Heart left ventricle (tissue), 13 donors: Measurements from ENCODE around the gene UEVLD.

Source experiments
- POLR2A ChIP-seq, 2 donors: fragments of 450-650 bp; IDR thresholded peaks; one replicate each; pipeline ENCODE4 v1.6.1; 2017; ENCODE audit warnings: antibody characterized with exemption in 2 of 2, mild to moderate bottlenecking in 2 of 2, moderate library complexity in 2 of 2
- TF ChIP-seq, protein P1 (sequence below), 12 donors: fragments of 200-600 bp; sonication (generic) in 4 of 12; IDR thresholded peaks; one replicate each; pipeline versions ENCODE4 v1.5.0 to v1.8.0; 2018 to 2022; ENCODE audit warnings: antibody characterized with exemption in 12 of 12, mild to moderate bottlenecking in 5 of 12
- donor health status: ischemic (EF 13 %, LVEDD 7.1; RV severe dilation, severe dysfunction).
- donor health status: DM: no; HTN: yes; CAD: no.
- donor health status: DM: no; HTN: no; CAD: no.
- donor health status: ischemic (EF 25% LVEDD 6.9; RV normal size, moderate dysfunction).
- donor health status: ischemic (EF 25% LVEDD 5.7; RV mildly dilated, moderate dysfunction).
- donor health status: ischemic (EF 35%, LVEDD 5.7; RV mildly dilated, moderate dysfunction).
- donor health status: nonischemic (EF 11% LVEDD 7.7; RV severe dilation, severe dysfunction).
- donor health status: DM: yes; HTN: yes; CAD: no.
- donor health status: PGD.
- donor health status: ischemic (EF 29% LVEDD 5.4; RV normal size, mild dysfunction).
- donor health status: nonischemic (EF 23%, LVEDD 6.1; RV moderate dilation, normal function).

- TF ChIP-seq, protein P1, sequence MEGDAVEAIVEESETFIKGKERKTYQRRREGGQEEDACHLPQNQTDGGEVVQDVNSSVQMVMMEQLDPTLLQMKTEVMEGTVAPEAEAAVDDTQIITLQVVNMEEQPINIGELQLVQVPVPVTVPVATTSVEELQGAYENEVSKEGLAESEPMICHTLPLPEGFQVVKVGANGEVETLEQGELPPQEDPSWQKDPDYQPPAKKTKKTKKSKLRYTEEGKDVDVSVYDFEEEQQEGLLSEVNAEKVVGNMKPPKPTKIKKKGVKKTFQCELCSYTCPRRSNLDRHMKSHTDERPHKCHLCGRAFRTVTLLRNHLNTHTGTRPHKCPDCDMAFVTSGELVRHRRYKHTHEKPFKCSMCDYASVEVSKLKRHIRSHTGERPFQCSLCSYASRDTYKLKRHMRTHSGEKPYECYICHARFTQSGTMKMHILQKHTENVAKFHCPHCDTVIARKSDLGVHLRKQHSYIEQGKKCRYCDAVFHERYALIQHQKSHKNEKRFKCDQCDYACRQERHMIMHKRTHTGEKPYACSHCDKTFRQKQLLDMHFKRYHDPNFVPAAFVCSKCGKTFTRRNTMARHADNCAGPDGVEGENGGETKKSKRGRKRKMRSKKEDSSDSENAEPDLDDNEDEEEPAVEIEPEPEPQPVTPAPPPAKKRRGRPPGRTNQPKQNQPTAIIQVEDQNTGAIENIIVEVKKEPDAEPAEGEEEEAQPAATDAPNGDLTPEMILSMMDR (IDR thresholded peaks at IDR 0.05): no peak
- no peak for TF ChIP-seq POLR2A (IDR thresholded peaks at IDR 0.05)
These were observed 102.5 kb downstream of the UEVLD start for GRCh38 chr11:18485913-18486528.
